ENCODE data around the gene MTMR10. TPM values are rescaled to one million over a fixed set of nuclear protein-coding genes. Genes with fewer than 3 reads are reported as not detected.

Gene MTMR10
- total RNA-seq (46.1 TPM), polyA plus RNA-seq (14.4 TPM)

DNA sequence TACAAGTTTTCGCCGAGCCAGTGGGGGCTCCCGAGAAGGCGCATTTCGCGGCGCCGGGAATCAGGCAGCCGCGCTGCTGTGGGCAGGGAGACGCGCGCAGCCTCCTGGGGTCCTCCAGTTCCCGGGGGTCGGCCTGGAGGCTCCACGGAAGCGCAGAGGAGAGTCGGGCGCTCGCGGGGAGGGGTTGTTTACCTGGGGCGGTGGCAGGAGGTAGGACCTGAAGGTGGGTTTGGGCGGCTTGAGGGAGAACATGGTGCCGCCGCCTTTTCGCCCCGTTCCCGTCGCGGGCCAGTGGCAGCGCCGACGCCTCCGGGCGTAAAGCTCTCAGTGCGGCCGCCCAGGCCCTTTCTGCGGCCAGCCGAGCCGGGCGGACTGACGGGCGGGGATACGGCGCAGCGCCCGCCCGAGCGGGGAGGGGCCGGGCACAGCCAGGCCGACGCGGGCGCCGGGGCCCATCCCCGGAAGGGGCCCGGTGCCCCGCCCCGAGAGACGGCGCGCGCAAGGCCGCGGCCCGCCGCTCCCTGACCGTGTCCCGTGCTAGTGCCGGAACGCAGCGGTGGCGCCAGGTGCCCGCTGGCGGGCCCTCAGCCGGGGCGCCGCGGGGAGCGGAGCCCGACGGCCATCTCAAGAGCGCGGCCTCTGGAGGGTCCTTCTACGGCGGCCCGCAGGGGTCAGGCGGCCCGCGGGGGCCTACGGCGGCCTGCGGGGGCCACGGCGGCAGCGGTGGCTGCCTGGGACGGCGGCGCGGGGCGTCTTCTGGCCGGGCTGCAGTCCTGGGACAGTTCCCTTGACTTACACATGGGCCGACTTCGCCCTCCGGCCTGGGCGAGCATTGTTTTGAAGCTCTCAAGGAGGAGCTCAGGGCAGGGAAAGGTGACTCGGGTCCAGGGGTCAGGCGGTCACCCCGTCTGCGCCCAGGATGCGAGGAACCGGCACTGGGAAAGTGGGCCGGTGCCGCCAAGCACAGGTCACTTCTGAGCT is at the start of gene MTMR10:
MTMR10 (minus strand) TSS at position 374 of the 981 bp plus-strand sequence; CDS start at position 252, 122 bp downstream.
- Histone ChIP-seq H3K27ac (ENCODE audit: low read depth) (peak within 1 kb of the TSS; percentile 97), H3K4me1 (ENCODE audit: insufficient read depth) (no peaks in the 10 kb centered on the region), H3K36me3 (ENCODE audit: insufficient read depth) (no peaks in the 10 kb centered on the region), H3K4me3 (ENCODE audit: low read depth, low read length) (peak within 1 kb of the TSS; percentile 83)
- under 1% methylated on average over 114 of the region's 114 CpGs for WGBS
- no peak for DNase-seq (ENCODE audit: extremely low spot score)

GRCh38 chr15:31040611-31041010 is 49.2 kb upstream of the MTMR10 start:
- H3K27ac ChIP-seq (ENCODE audit: low read depth): no peak overlapping the region

GRCh38 chr15:31039961-31040360 is 48.5 kb upstream of the MTMR10 start:
- WGBS: 92% methylated on average over 16 of the region's 16 CpGs
- Histone ChIP-seq H3K4me1 (ENCODE audit: insufficient read depth) (no peaks in the 10 kb centered on the region), H3K27ac (ENCODE audit: low read depth) (no peak overlapping the region), H3K36me3 (ENCODE audit: insufficient read depth) (no peaks in the 10 kb centered on the region), H3K4me3 (ENCODE audit: low read depth, low read length) (no peak overlapping the region)
- DNase-seq (ENCODE audit: extremely low spot score): no peak

More at GRCh38 chr15:31040611-31041010, 49.2 kb upstream of the MTMR10 start:
- 92% methylated on average over 8 of the region's 8 CpGs for WGBS
- Histone ChIP-seq H3K36me3 (ENCODE audit: insufficient read depth) (no peaks in the 10 kb centered on the region), H3K4me3 (ENCODE audit: low read depth, low read length) (no peak overlapping the region), H3K4me1 (ENCODE audit: insufficient read depth) (no peaks in the 10 kb centered on the region)
- DNase-seq (ENCODE audit: extremely low spot score): no peak

- Histone ChIP-seq H3K4me3 (ENCODE audit: low read depth, low read length) (no peak overlapping the region), H3K27ac (ENCODE audit: low read depth) (no peak overlapping the region), H3K36me3 (ENCODE audit: insufficient read depth) (no peaks in the 10 kb centered on the region), H3K4me1 (ENCODE audit: insufficient read depth) (no peaks in the 10 kb centered on the region)
- DNase-seq (ENCODE audit: extremely low spot score): no peak
- WGBS: 85% methylated on average over 10 of the region's 10 CpGs
Measured at GRCh38 chr15:31037731-31038477, 46.5 kb upstream of the MTMR10 start.

DNA sequence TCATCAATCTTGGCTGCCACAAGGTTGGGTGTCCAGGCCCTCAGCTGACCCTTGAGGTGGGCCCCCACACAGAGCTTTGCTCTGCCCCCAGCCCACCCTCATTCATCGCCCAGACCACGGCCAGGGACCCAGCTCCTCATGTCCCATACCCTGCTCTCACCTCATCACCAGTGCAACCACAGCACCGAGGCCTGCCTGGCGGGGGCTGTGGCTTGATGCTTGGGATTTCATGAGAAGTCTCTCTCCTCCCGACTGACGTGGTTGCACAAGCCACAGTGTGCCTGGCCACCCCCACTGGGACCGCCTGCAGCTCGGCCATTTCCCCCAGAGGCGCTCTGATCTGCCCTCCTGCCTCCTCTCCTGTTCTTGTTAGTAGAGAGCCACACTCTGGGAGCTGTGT is 45.4 kb upstream of the MTMR10 start:
- DNase-seq (ENCODE audit: extremely low spot score): no peak
- Histone ChIP-seq H3K4me1 (ENCODE audit: insufficient read depth) (no peaks in the 10 kb centered on the region), H3K27ac (ENCODE audit: low read depth) (no peak overlapping the region), H3K36me3 (ENCODE audit: insufficient read depth) (no peaks in the 10 kb centered on the region), H3K4me3 (ENCODE audit: low read depth, low read length) (no peak overlapping the region)
- 86% methylated on average over 9 of the region's 9 CpGs for WGBS

GRCh38 chr15:31035610-31036009 is 44.2 kb upstream of the MTMR10 start:
- 87% methylated on average over 7 of the region's 7 CpGs for WGBS
- Histone ChIP-seq H3K27ac (ENCODE audit: low read depth) (no peak overlapping the region), H3K4me3 (ENCODE audit: low read depth, low read length) (no peak overlapping the region), H3K36me3 (ENCODE audit: insufficient read depth) (no peaks in the 10 kb centered on the region), H3K4me1 (ENCODE audit: insufficient read depth) (no peaks in the 10 kb centered on the region)
- no peak for DNase-seq (ENCODE audit: extremely low spot score)

- Histone ChIP-seq H3K4me3 (ENCODE audit: low read depth, low read length) (no peak overlapping the region), H3K27ac (ENCODE audit: low read depth) (no peak overlapping the region), H3K4me1 (ENCODE audit: insufficient read depth) (no peaks in the 10 kb centered on the region), H3K36me3 (ENCODE audit: insufficient read depth) (no peaks in the 10 kb centered on the region)
- DNase-seq (ENCODE audit: extremely low spot score): peak; percentile 28
- 56% methylated on average over 4 of the region's 4 CpGs for WGBS
Measured at GRCh38 chr15:31034152-31034551, 42.7 kb upstream of the MTMR10 start.

GRCh38 chr15:31032961-31033371 is 41.5 kb upstream of the MTMR10 start:
- DNase-seq (ENCODE audit: extremely low spot score): no peak

GRCh38 chr15:31031471-31032067 is 40.1 kb upstream of the MTMR10 start:
- Histone ChIP-seq H3K27ac (ENCODE audit: low read depth) (no peak overlapping the region), H3K4me3 (ENCODE audit: low read depth, low read length) (no peak overlapping the region), H3K36me3 (ENCODE audit: insufficient read depth) (no peaks in the 10 kb centered on the region), H3K4me1 (ENCODE audit: insufficient read depth) (no peaks in the 10 kb centered on the region)
- WGBS: 91% methylated on average over 3 of the region's 3 CpGs
- DNase-seq (ENCODE audit: extremely low spot score): no peak

More at GRCh38 chr15:31032961-31033371, 41.5 kb upstream of the MTMR10 start:
- H3K4me1 ChIP-seq (ENCODE audit: insufficient read depth): no peaks in the 10 kb centered on the region
- H3K4me3 ChIP-seq (ENCODE audit: low read depth, low read length): no peak overlapping the region
- whole genome bisulfite sequencing: 17% methylated on average over 5 of the region's 5 CpGs
- H3K36me3 ChIP-seq (ENCODE audit: insufficient read depth): no peaks in the 10 kb centered on the region
- H3K27ac ChIP-seq (ENCODE audit: low read depth): no peak overlapping the region

- no peaks in the 10 kb centered on the region for H3K4me1 ChIP-seq (ENCODE audit: insufficient read depth)
- H3K4me3 ChIP-seq (ENCODE audit: low read depth, low read length): no peak overlapping the region
- H3K27ac ChIP-seq (ENCODE audit: low read depth): no peak overlapping the region
- 80% methylated on average over 8 of the region's 8 CpGs for WGBS
- H3K36me3 ChIP-seq (ENCODE audit: insufficient read depth): no peaks in the 10 kb centered on the region
- DNase-seq (ENCODE audit: extremely low spot score): no peak
Measured at GRCh38 chr15:31027910-31028578, 36.6 kb upstream of the MTMR10 start.

DNA sequence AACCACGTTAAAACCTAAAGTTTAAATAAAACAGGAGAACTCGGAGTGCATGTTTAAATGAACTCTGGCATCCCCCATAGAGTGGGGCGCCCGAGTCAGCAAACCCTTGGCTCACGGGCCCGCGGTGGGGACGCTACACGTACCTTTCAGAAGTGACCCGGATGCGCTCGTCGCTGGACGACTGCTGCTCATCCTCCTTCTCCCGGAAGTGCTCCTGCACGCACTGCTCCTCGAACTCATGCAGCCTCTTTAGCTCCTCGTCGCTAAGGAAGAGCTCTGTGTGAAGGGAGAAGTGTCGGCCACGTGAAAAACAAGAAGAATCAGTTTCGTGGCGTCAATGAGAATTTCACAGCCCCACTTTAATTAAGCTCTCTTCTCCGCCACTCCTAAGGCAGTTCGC is 34.6 kb upstream of the MTMR10 start:
- WGBS: 92% methylated on average over 25 of the region's 25 CpGs
- no peak overlapping the region for H3K27ac ChIP-seq (ENCODE audit: low read depth)
- no peak for DNase-seq (ENCODE audit: extremely low spot score)
- no peaks in the 10 kb centered on the region for H3K36me3 ChIP-seq (ENCODE audit: insufficient read depth)
- no peak overlapping the region for H3K4me3 ChIP-seq (ENCODE audit: low read depth, low read length)
- H3K4me1 ChIP-seq (ENCODE audit: insufficient read depth): no peaks in the 10 kb centered on the region

DNA sequence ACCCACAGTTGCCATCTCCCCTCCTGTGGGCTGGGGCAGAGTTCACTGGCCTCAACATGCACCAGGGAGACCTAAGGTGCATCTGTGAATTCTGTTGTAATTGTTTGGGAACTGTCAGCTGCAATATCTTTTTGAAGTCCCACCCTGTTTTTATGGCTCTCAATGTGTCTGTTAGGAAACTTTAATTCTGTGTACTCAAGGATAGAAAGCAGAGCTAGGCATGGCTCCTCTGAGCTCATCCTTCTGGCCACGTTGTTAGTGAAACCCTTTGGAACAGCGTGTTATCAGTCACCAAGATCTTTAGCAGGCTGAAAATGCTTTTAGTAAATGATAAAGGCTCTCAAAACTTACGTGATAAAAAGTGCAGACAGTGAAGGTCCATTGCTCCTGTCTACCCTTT is 33.6 kb upstream of the MTMR10 start:
- DNase-seq (ENCODE audit: extremely low spot score): no peak
- Histone ChIP-seq H3K4me1 (ENCODE audit: insufficient read depth) (no peaks in the 10 kb centered on the region), H3K36me3 (ENCODE audit: insufficient read depth) (no peaks in the 10 kb centered on the region), H3K4me3 (ENCODE audit: low read depth, low read length) (no peak overlapping the region), H3K27ac (ENCODE audit: low read depth) (no peak overlapping the region)
- WGBS: 19% methylated on average over 3 of the region's 3 CpGs

- 9% methylated on average over 5 of the region's 5 CpGs for WGBS
- no peak for DNase-seq (ENCODE audit: extremely low spot score)
Measured at GRCh38 chr15:31024330-31024729, 32.9 kb upstream of the MTMR10 start.

More at GRCh38 chr15:31024330-31024729, 32.9 kb upstream of the MTMR10 start:
- Histone ChIP-seq H3K4me3 (ENCODE audit: low read depth, low read length) (no peak overlapping the region), H3K4me1 (ENCODE audit: insufficient read depth) (no peaks in the 10 kb centered on the region), H3K36me3 (ENCODE audit: insufficient read depth) (no peaks in the 10 kb centered on the region), H3K27ac (ENCODE audit: low read depth) (no peak overlapping the region)

All from urinary bladder (tissue), 4 donors.